ENCODE measurements around the gene PTGIS.

Gene PTGIS

DNA sequence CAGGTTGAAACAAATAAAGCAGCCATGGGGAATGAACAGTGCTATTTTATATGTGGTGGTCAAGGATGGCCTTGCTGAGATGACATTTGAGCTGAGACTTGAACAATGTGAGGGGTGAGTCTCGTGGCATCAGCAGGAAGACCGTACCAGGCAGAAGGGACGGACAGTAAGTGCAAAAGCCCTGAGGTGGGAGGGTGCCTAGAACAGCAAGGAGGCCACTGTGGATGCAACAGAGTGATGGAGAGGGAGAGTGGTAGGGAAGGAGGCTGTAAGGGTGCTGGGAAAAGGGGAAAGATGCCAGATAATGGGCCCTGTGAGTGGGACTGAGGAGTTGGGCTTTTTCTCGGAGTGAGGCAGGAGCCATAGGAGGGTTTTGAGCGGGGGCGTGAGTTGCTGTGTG lies 97.0 kb downstream of the PTGIS start:
- no peak for DNase-seq (ENCODE audit: low read depth in 2 of 2)

DNA sequence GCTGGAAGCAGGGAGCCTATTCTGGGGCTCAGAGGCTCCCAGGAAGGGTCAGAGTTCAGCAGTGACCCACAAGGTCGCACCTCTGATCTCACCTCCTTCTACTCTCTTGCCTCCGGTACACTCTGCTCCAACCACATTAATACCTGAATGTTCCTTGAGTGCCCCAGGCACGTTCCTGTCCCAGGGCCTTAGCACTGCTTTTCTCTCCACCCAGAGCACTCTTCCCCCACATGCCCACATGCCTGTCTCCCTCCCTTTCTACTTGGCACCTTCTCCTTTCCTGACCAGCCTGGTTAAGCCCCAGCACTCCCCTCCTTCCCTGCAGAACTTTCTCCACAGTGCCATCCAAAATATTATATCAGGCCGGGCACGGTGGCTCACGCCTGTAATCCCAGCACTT lies 98.9 kb downstream of the PTGIS start:
- no peak for DNase-seq (ENCODE audit: low read depth in 2 of 2)

DNA sequence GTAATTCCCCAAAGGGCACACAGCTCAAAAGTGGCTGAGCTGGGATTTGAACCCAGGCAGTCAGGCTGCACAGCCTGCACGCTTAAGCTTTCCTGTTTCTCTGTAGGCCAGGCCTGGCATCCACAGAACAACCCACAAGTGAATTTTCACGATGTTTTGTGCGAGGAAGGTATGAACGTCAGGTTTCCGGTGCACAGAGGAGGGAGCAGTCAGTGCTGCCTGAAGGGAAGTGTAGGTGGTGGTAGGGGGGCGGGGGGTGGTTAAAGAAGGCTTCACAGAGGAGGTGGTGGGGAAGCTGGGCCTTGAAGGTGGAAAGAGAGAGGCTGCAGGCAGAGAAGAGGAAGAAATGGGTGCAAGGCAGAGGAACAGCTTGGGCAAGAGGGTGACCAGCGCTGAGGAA lies 99.5 kb downstream of the PTGIS start:
- no peak for DNase-seq (ENCODE audit: low read depth in 2 of 2)

DNA sequence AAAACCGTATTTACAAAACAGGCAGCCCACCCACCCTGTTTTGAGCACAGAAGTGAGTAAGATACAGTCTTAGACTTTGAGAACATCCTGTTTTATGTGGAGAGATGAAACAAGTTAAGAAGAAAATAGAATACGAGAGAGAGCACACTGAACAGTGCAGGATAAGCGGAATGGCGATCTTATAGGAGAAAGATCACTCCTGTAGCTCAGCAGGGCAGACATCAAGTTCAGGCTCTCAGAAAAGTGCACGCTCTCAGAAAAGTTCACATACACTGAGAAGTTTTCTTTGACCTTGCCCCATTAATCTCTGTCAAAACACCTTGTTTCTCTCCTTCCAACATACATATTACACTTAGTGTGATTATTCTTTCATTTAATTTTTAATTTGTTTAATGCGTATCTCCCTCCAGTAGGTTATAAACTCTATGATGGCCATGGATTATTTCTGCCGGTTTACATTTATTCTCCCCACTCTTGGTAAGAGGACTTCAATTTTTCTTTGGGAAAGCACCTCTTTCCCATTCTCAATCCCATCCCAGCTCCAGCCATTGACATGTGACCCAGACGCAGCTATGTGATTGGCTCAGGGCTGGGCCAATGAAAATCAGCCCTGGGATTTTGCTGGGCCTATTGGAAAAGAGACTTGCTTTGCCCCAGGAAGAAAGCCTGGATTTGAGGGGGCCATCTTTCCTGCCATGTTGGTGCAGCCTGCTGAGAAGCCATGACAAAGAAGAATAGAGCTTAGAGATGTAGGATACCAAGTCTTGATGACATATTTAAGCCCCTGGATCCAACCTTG lies 101.6 kb downstream of the PTGIS start:
- DNase-seq (ENCODE audit: low read depth in 2 of 2), result no peak

DNA sequence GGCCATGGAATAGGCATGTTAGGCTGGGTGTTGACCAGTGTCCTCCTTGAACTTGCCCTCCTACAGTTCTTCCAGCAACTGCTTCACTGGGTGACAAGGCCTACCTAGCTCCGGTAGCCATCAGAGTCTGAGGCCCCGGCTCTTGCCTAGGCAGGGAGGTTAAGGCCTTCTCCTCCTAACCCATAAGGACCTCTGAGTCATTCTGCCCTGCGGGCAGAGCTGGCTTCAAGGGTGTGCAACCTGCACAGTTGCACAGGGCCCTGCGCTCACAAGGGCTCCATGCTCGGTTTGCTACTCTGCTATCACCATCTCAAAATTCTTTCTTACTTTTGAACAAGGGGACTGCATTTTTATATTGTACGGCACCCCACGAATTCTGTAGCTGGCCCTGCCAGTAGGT lies 103.4 kb downstream of the PTGIS start:
- DNase-seq (ENCODE audit: low read depth in 2 of 2), result no peak

DNA sequence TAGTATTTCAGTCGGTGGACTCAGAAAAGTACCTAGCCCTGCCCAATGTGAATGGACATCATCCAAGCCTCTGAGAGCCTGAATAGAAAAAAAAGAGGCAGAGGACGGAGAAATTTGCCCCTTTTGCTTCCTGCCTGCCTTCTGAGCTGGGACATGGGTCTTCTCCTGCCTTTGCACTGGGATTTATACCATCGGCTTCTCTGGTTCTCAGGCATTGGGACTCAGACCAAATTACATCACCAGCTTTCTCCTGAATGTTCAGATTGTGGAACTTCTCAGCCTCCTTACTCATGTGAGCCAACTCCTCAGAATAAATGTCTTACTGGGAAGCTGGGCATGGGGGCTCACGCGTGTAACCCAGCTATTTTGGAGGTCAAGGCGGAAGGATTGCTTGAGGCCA lies 105.3 kb downstream of the PTGIS start:
- no peak for DNase-seq (ENCODE audit: low read depth in 2 of 2)

DNA sequence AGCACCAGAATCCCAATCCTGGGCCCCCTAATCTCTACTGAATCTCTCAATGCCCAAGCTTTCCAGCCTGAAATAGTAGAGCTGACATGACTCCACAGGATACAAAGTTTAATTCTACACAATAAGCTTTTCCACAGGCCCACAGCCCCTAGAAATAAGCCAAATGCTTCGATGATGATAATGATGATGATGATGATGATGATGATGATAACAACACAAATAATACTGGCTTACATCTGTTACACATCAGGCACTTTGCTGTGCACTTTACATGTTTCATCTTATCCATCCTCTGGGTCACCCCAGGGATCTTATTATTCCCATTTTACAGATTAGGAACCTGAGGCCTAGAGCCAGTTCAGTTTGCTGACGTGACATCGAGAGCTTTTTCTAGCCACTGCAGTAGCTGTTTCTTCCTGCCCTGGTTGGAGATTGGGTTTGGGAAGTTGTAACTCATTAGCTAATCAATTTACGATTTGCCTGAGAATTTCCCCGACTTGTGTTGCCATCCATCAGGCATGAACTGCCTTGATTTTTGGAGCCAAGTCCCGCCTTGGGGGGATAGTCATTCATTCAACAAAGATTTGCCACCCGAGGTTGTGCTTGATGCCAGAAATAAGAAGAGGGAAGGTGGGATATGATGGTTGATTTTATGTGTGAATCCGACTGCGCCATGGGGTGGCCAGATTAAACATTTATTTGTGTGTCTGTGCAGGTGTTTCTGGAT lies 105.9 kb downstream of the PTGIS start:
- DNase-seq (ENCODE audit: low read depth in 2 of 2), result no peak

DNA sequence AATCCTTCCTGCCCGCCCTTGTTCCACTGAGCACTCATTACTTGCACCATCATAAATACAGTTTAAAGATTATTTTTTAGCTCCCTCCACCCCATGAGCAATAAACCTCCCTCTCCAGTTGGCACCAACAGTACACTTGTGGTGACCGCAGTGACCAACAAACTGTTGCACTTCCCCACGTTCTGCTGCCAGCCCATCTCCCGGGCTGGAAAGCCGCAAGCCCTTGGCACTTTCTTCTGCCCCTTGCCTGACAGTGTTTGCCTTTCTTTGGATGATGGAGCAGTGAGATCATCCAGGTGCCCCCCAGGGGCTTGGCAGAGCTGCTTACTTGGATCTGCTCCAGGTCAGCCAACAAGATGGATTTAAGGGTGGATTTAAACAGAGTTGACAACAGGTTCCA lies 107.0 kb downstream of the PTGIS start:
- no peak for DNase-seq (ENCODE audit: low read depth in 2 of 2)

DNA sequence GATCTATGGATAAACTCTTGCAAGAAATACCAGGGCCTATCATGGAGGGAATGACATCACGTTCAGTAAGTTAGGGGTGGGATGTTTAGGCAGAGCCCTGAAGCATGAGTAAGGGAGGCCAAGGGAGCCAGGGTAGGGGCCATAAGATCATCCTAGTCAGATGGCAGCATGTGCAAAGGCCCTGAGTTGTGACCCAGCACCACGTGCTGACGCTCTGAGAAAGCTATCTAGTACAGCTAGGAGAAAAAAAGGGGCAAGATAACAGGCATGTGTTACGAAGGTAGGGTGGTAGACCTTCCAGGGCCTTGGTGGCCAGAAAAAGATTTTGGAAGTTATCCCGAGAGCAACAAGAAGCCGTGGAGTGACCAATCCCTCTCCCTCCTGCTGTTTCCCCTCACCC lies 107.8 kb downstream of the PTGIS start:
- DNase-seq (ENCODE audit: low read depth in 2 of 2), result no peak

DNA sequence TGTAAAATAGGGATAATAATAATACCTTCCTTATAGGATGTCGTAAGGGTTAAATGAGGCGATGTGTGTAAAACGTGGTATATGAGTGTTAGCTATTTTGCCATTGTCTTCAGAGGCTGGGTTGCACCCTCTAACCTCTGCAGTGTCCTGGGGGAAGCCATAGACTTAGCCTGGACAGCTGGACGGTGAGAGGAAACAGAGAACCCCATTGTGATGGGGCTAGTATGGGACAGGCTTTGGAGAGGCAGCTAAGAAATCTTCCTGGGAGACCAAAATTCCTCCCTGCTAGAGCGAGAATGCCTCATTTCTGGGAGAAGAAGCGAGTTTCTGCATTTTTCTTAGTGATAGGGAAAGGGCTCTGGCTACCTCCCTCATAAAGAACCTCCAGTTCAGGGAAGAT lies 108.3 kb downstream of the PTGIS start:
- DNase-seq (ENCODE audit: low read depth in 2 of 2), result no peak

DNA sequence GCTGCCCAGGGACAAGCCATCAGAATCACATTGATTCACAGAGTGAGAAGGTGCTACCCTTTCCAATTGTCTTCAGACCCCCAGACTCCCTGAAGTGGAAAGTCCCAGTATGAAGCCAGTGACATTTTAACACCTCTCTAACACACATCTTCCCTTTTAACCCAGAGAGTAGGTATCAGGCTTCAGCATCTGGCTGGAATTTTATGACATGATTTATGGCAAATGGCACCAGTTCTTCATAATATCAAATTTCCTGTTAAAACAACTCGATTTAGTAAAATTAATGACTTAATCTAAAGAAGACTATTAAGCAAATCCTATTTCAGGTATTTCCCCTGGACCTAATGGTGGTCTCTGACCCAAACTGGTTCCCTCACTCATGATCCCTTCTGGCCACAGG lies 110.5 kb downstream of the PTGIS start:
- DNase-seq (ENCODE audit: low read depth in 2 of 2), result no peak

DNA sequence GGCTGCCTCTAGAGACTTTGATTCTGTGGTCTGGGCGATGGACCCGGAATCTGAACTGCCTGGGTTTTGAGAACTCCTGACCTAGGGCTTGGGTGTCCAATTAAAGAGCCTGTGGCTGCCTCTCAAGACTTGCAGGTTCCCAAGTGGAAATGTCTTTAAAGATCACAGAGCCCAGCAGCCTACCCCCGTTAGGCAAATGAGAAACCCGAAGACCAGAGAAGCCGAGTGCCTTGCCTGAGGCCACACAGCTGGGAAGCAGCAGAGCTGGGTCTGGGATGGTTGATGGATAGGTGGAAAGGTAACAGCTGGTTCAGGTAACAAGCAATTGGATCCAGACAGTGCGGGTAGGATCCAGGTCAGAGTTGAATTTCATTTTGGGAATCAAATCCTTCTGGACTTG lies 111.3 kb downstream of the PTGIS start:
- DNase-seq (ENCODE audit: low read depth in 2 of 2), result no peak

DNA sequence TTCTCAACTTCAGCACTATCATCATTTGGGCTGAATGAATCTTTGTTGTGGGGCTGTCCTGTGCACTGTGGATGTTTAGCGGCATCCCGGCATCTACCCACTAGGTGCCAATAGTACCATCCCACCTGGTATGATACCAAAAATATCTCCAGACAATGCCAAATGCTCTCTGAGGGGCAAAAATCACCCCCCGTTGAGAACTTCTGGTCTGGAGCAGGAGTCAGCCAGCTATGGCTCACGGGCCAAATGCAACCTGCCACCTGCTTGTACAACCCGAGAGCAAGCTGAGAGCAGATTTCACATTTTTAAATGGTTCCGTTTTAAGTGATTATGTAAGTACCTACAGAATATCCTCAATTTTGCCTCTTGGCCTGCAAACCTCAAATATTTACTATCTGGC lies 112.2 kb downstream of the PTGIS start:
- no peak for DNase-seq (ENCODE audit: low read depth in 2 of 2)
